Measurements from ENCODE around the gene C2CD3. TPM values are rescaled to one million over a fixed set of nuclear protein-coding genes. Genes with fewer than 3 reads are reported as not detected.

Gene C2CD3
- total RNA-seq, 1 experiment from 2014 or later, result 18.7 TPM

DNA sequence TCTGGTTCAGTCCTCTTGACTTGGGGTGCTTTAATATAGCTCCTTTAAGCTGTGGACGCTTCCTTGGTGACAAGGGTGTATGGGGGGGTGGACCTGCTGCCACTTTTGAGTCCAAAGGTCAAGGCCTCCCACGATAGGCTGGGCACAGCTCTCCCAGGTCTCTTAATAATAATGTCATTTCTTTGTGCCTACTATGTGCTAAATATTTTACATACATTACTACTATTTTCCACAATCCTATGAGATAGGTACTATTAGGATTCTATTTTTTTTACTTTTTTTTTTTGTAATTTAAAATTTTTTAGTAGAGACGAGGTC, 161.6 kb downstream of the C2CD3 start:
- Mint-ChIP-seq H3K27ac (no peak overlapping the region), H3K4me1 (peaks cover 10% of the 10 kb centered on the region), H3K36me3 (0 out of 2 replicates have a peak, but pooled peaks cover 3% of the 10 kb centered on the region), H3K9me3 (no peaks in the 10 kb centered on the region), H3K27me3 (ENCODE audit: low read depth) (no peaks in the 10 kb centered on the region), H3K4me3 (no peak overlapping the region)
- ATAC-seq (no peak), DNase-seq (ENCODE audit: low spot score) (no peak)
- POLR2A ChIA-PET, result no interaction called here
- CTCF ChIA-PET, result no interaction called here
- no peak for TF ChIP-seq ATF1 (CRISPR knock-in tag; IDR thresholded peaks at IDR 0.05)
- TF ChIP-seq, protein P1, sequence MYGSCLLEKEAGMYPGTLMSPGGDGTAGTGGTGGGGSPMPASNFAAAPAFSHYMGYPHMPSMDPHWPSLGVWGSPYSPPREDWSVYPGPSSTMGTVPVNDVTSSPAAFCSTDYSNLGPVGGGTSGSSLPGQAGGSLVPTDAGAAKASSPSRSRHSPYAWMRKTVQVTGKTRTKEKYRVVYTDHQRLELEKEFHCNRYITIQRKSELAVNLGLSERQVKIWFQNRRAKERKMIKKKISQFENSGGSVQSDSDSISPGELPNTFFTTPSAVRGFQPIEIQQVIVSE (CRISPR knock-in tag; IDR thresholded peaks at IDR 0.05; ENCODE audit: borderline replicate concordance), result no peak
- TF ChIP-seq ZNF219 (CRISPR knock-in tag; IDR thresholded peaks at IDR 0.05; ENCODE audit: borderline replicate concordance), result no peak
- TF ChIP-seq ZSCAN18 (CRISPR knock-in tag; IDR thresholded peaks at IDR 0.05), result no peak
- TF ChIP-seq ZNF263 (CRISPR knock-in tag; IDR thresholded peaks at IDR 0.05; ENCODE audit: low read depth), result no peak
- TF ChIP-seq, protein P2, sequence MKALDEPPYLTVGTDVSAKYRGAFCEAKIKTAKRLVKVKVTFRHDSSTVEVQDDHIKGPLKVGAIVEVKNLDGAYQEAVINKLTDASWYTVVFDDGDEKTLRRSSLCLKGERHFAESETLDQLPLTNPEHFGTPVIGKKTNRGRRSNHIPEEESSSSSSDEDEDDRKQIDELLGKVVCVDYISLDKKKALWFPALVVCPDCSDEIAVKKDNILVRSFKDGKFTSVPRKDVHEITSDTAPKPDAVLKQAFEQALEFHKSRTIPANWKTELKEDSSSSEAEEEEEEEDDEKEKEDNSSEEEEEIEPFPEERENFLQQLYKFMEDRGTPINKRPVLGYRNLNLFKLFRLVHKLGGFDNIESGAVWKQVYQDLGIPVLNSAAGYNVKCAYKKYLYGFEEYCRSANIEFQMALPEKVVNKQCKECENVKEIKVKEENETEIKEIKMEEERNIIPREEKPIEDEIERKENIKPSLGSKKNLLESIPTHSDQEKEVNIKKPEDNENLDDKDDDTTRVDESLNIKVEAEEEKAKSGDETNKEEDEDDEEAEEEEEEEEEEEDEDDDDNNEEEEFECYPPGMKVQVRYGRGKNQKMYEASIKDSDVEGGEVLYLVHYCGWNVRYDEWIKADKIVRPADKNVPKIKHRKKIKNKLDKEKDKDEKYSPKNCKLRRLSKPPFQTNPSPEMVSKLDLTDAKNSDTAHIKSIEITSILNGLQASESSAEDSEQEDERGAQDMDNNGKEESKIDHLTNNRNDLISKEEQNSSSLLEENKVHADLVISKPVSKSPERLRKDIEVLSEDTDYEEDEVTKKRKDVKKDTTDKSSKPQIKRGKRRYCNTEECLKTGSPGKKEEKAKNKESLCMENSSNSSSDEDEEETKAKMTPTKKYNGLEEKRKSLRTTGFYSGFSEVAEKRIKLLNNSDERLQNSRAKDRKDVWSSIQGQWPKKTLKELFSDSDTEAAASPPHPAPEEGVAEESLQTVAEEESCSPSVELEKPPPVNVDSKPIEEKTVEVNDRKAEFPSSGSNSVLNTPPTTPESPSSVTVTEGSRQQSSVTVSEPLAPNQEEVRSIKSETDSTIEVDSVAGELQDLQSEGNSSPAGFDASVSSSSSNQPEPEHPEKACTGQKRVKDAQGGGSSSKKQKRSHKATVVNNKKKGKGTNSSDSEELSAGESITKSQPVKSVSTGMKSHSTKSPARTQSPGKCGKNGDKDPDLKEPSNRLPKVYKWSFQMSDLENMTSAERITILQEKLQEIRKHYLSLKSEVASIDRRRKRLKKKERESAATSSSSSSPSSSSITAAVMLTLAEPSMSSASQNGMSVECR (CRISPR knock-in tag; IDR thresholded peaks at IDR 0.05; ENCODE audit: borderline replicate concordance), result no peak
- TF ChIP-seq E2F5 (CRISPR knock-in tag; IDR thresholded peaks at IDR 0.05), result no peak
- no peak for TF ChIP-seq ZNF317 (CRISPR knock-in tag; IDR thresholded peaks at IDR 0.05; ENCODE audit: borderline replicate concordance, low read depth)

GRCh38 chr11:74008373-74009229, 162.2 kb downstream of the C2CD3 start, which contains the start of gene UCP3:
TSS of gene UCP3 (minus strand) at chr11:74009085. CDS start at chr11:74007042, 2,043 bp downstream.
- ChIA-PET CTCF (interaction anchor here (1.0 kb wide), 1 partner anchor 45 kb away, joined by 3 read pairs; no protein-coding TSS in a partner anchor), POLR2A (no interaction called here)
- Mint-ChIP-seq H3K4me1 (peaks cover 10% of the 10 kb centered on the region), H3K4me3 (no peak within 1 kb of the TSS), H3K27me3 (ENCODE audit: low read depth) (no peaks in the 10 kb centered on the region), H3K9me3 (no peaks in the 10 kb centered on the region), H3K36me3 (0 out of 2 replicates have a peak, but pooled peaks cover 3% of the 10 kb centered on the region), H3K27ac (no peak within 1 kb of the TSS)
- TF ChIP-seq GABPB1 (CRISPR knock-in tag; IDR thresholded peaks at IDR 0.05) (no peak), FOXK1 (CRISPR knock-in tag; IDR thresholded peaks at IDR 0.05) (no peak), PRRX2 (CRISPR knock-in tag; IDR thresholded peaks at IDR 0.05) (no peak), ZNF396 (CRISPR knock-in tag; IDR thresholded peaks at IDR 0.05; ENCODE audit: borderline replicate concordance) (no peak), ATF6 (CRISPR knock-in tag; IDR thresholded peaks at IDR 0.05) (no peak), NFE2L1 (CRISPR knock-in tag; IDR thresholded peaks at IDR 0.05) (no peak), ZMAT4 (CRISPR knock-in tag; IDR thresholded peaks at IDR 0.05) (no peak), JUN (CRISPR knock-in tag; IDR thresholded peaks at IDR 0.05) (no peak), GTF2I (CRISPR knock-in tag; conservative IDR thresholded peaks at IDR 0.05) (no peak)
- TF ChIP-seq, protein P3, sequence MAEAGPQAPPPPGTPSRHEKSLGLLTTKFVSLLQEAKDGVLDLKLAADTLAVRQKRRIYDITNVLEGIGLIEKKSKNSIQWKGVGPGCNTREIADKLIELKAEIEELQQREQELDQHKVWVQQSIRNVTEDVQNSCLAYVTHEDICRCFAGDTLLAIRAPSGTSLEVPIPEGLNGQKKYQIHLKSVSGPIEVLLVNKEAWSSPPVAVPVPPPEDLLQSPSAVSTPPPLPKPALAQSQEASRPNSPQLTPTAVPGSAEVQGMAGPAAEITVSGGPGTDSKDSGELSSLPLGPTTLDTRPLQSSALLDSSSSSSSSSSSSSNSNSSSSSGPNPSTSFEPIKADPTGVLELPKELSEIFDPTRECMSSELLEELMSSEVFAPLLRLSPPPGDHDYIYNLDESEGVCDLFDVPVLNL (CRISPR knock-in tag; IDR thresholded peaks at IDR 0.05; ENCODE audit: borderline replicate concordance, low read depth), result no peak
- DNase-seq (ENCODE audit: low spot score), result no peak
- ATAC-seq, result no peak

All from WTC11 (cell line).